Measurements from ENCODE around the gene TSPAN14.

Gene TSPAN14

GRCh38 chr10:80421707-80422536 is 32.2 kb upstream of the TSPAN14 start:
- Histone ChIP-seq H3K79me2 (ENCODE audit: insufficient read depth, low read length) (no peaks in the 10 kb centered on the region), H4K20me1 (ENCODE audit: insufficient read depth, low read length) (no peaks in the 10 kb centered on the region), H3K4me2 (ENCODE audit: low read length) (peak overlapping the region; percentile 12; the same call in 1 of the 2 replicates), H3K36me3 (ENCODE audit: insufficient read depth, low read length) (peaks cover 25% of the 10 kb centered on the region), H3K4me1 (ENCODE audit: insufficient read depth, low read length, severe bottlenecking) (peaks cover 15% of the 10 kb centered on the region), H3K4me3 (ENCODE audit: low read depth, low read length, poor library complexity, severe bottlenecking) (no peak overlapping the region), H3K27ac (ENCODE audit: low read depth, low read length, poor library complexity, severe bottlenecking) (peak overlapping the region; percentile 8), H3K27me3 (ENCODE audit: insufficient read depth, low read length) (no peaks in the 10 kb centered on the region), H3F3A (ENCODE audit: insufficient read depth, low read length) (no peaks in the 10 kb centered on the region), H3K9me2 (ENCODE audit: low read depth, low read length) (no peaks in the 10 kb centered on the region), H2AFZ (ENCODE audit: low read length) (no peak overlapping the region), H3K9ac (ENCODE audit: low read length) (no peak overlapping the region), H3K9me3 (ENCODE audit: low read length) (no peaks in the 10 kb centered on the region)
- TF ChIP-seq, protein P1, sequence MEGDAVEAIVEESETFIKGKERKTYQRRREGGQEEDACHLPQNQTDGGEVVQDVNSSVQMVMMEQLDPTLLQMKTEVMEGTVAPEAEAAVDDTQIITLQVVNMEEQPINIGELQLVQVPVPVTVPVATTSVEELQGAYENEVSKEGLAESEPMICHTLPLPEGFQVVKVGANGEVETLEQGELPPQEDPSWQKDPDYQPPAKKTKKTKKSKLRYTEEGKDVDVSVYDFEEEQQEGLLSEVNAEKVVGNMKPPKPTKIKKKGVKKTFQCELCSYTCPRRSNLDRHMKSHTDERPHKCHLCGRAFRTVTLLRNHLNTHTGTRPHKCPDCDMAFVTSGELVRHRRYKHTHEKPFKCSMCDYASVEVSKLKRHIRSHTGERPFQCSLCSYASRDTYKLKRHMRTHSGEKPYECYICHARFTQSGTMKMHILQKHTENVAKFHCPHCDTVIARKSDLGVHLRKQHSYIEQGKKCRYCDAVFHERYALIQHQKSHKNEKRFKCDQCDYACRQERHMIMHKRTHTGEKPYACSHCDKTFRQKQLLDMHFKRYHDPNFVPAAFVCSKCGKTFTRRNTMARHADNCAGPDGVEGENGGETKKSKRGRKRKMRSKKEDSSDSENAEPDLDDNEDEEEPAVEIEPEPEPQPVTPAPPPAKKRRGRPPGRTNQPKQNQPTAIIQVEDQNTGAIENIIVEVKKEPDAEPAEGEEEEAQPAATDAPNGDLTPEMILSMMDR (IDR thresholded peaks at IDR 0.05; ENCODE audit: low read length) = no peak
- no peak for TF ChIP-seq EZH2 (IDR thresholded peaks at IDR 0.05; ENCODE audit: borderline replicate concordance, low read length)

DNA sequence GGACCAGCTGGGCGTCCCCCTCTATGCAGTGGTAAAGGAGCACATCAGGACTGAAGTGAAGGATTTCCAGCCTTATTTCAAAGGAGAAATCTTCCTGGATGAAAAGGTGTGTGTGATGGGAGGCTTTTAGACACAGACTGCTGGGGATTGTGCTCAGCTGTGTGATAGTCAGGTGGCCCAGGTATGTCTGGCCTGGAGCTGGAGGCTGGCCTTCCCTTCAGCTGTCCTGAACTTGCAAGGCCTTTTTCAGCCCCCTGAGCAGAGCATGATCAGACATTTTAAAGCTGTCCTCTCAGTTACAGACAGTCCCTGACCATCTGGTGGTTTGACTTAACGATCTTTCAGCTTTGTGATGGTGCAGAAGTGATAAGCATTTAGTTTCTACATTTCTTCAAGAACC is 28.2 kb upstream of the TSPAN14 start:
- H3K9me3 ChIP-seq (ENCODE audit: low read length) = no peaks in the 10 kb centered on the region
- no peaks in the 10 kb centered on the region for H3K27me3 ChIP-seq (ENCODE audit: insufficient read depth, low read length)
- no peaks in the 10 kb centered on the region for H3F3A ChIP-seq (ENCODE audit: insufficient read depth, low read length)
- no peak overlapping the region for H3K9ac ChIP-seq (ENCODE audit: low read length)
- no peaks in the 10 kb centered on the region for H4K20me1 ChIP-seq (ENCODE audit: insufficient read depth, low read length)
- H3K9me2 ChIP-seq (ENCODE audit: low read depth, low read length) = no peaks in the 10 kb centered on the region
- peaks cover 15% of the 10 kb centered on the region for H3K4me1 ChIP-seq (ENCODE audit: insufficient read depth, low read length, severe bottlenecking)
- no peaks in the 10 kb centered on the region for H3K79me2 ChIP-seq (ENCODE audit: insufficient read depth, low read length)
- no peak overlapping the region for H3K4me3 ChIP-seq (ENCODE audit: low read depth, low read length, poor library complexity, severe bottlenecking)
- TF ChIP-seq, protein P1 (IDR thresholded peaks at IDR 0.05; ENCODE audit: low read length) = no peak
- no peak for TF ChIP-seq EZH2 (IDR thresholded peaks at IDR 0.05; ENCODE audit: borderline replicate concordance, low read length)
- H3K36me3 ChIP-seq (ENCODE audit: insufficient read depth, low read length) = peaks cover 28% of the 10 kb centered on the region
- H3K27ac ChIP-seq (ENCODE audit: low read depth, low read length, poor library complexity, severe bottlenecking) = no peak overlapping the region
- no peak overlapping the region for H2AFZ ChIP-seq (ENCODE audit: low read length)
- H3K4me2 ChIP-seq (ENCODE audit: low read length) = no peak overlapping the region

DNA sequence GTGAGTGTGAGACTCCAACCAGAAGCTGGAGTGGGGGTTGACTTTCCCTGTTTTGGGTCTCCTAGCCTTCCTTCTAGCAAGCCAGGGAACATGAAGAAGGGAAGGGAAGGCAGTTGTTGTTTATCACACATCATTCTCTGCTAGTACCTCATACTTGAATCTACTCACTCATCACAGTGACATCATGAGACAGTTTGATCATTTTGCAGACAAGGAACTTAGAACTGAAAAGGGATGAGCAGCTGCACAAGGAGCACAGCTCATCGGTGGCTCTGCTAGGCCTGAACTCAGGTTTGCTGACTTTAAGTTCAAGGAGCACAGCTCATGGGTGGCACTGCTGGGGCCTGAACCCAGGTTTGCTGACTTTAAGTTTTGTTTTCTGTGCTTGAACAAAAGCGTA is 26.6 kb upstream of the TSPAN14 start:
- no peaks in the 10 kb centered on the region for H3F3A ChIP-seq (ENCODE audit: insufficient read depth, low read length)
- H3K27ac ChIP-seq (ENCODE audit: low read depth, low read length, poor library complexity, severe bottlenecking) = no peak overlapping the region
- H3K4me2 ChIP-seq (ENCODE audit: low read length) = no peak overlapping the region
- no peak for TF ChIP-seq EZH2 (IDR thresholded peaks at IDR 0.05; ENCODE audit: borderline replicate concordance, low read length)
- TF ChIP-seq, protein P1 (IDR thresholded peaks at IDR 0.05; ENCODE audit: low read length) = no peak
- no peaks in the 10 kb centered on the region for H4K20me1 ChIP-seq (ENCODE audit: insufficient read depth, low read length)
- H3K79me2 ChIP-seq (ENCODE audit: insufficient read depth, low read length) = no peaks in the 10 kb centered on the region
- H3K4me3 ChIP-seq (ENCODE audit: low read depth, low read length, poor library complexity, severe bottlenecking) = no peak overlapping the region
- no peaks in the 10 kb centered on the region for H3K9me3 ChIP-seq (ENCODE audit: low read length)
- H3K27me3 ChIP-seq (ENCODE audit: insufficient read depth, low read length) = no peaks in the 10 kb centered on the region
- H3K36me3 ChIP-seq (ENCODE audit: insufficient read depth, low read length) = peaks cover 24% of the 10 kb centered on the region; the same call in 1 of the 2 replicates
- no peak overlapping the region for H3K9ac ChIP-seq (ENCODE audit: low read length)
- H2AFZ ChIP-seq (ENCODE audit: low read length) = no peak overlapping the region
- no peaks in the 10 kb centered on the region for H3K9me2 ChIP-seq (ENCODE audit: low read depth, low read length)
- H3K4me1 ChIP-seq (ENCODE audit: insufficient read depth, low read length, severe bottlenecking) = no peaks in the 10 kb centered on the region

All from OCI-LY1 (cell line).